GM18498 (cell line): ENCODE measurements around the gene HHLA2.
"Not testable (repeated sequence)": the region's sequence is repeated elsewhere in the genome, so short reads cannot be mapped to it uniquely, and the experiment has no call there.

Experiments
- ATAC-seq: cut with Tn5 transposase; IDR thresholded peaks from one replicate; pipeline ENCODE4 v1.9.1; 2021; ENCODE audit warnings: mild to moderate bottlenecking, moderate library complexity; ENCODE audit not compliant: unreplicated experiment

Gene HHLA2

GRCh38 chr3:108341911-108342310 lies 45.6 kb downstream of the HHLA2 start:
- ATAC-seq = no peak

GRCh38 chr3:108342837-108343486 lies 46.6 kb downstream of the HHLA2 start:
- ATAC-seq = peak; percentile 76

GRCh38 chr3:108343491-108343890 lies 47.1 kb downstream of the HHLA2 start:
- no peak for ATAC-seq

- no peak for ATAC-seq
Measured at GRCh38 chr3:108345492-108346205, 49.3 kb downstream of the HHLA2 start.

GRCh38 chr3:108346301-108347227 lies 50.2 kb downstream of the HHLA2 start:
- no peak for ATAC-seq

GRCh38 chr3:108352176-108352575 lies 55.8 kb downstream of the HHLA2 start:
- ATAC-seq = no peak

GRCh38 chr3:108354562-108354961 lies 58.2 kb downstream of the HHLA2 start:
- ATAC-seq = no peak

- no peak for ATAC-seq
Measured at GRCh38 chr3:108357042-108357441, 60.7 kb downstream of the HHLA2 start.

GRCh38 chr3:108359011-108359410 lies 62.7 kb downstream of the HHLA2 start:
- no peak for ATAC-seq

- ATAC-seq = no peak
Measured at GRCh38 chr3:108376026-108376425, 79.7 kb downstream of the HHLA2 start.

GRCh38 chr3:108377384-108377783 lies 81.0 kb downstream of the HHLA2 start:
- ATAC-seq = no peak

- ATAC-seq = peak; percentile 72
Measured at GRCh38 chr3:108378153-108378951, 82.0 kb downstream of the HHLA2 start.

- not testable (repeated sequence) for ATAC-seq
Measured at GRCh38 chr3:108378952-108379342, 82.6 kb downstream of the HHLA2 start.

- no peak for ATAC-seq
Measured at GRCh38 chr3:108380128-108380795, 83.9 kb downstream of the HHLA2 start.

- ATAC-seq = no peak
Measured at GRCh38 chr3:108381529-108382140, 85.3 kb downstream of the HHLA2 start.

- no peak for ATAC-seq
Measured at GRCh38 chr3:108383306-108383705, 87.0 kb downstream of the HHLA2 start.

- ATAC-seq = no peak
Measured at GRCh38 chr3:108387063-108387462, 90.7 kb downstream of the HHLA2 start.

- ATAC-seq = peak; percentile 76
Measured at GRCh38 chr3:108388136-108389132, 92.1 kb downstream of the HHLA2 start.
